Right forelimb (tissue), 1 donor: Measurements from ENCODE around the gene XBP1.
"Not testable (repeated sequence)": the region's sequence is repeated elsewhere in the genome, so short reads cannot be mapped to it uniquely, and the experiment has no call there.

Source experiments
- DNase-seq: peaks from one replicate; pipeline ENCODE4 v3.0.0-alpha.2; 2018

XBP1 gene

GRCh38 chr22:28791841-28792490 is 8.4 kb downstream of the XBP1 start:
- DNase-seq, result no peak

- DNase-seq, result no peak
These were observed 9.2 kb downstream of the XBP1 start for GRCh38 chr22:28791124-28791523.

- DNase-seq, result no peak
These were observed 11.8 kb downstream of the XBP1 start for GRCh38 chr22:28788601-28789000.

- DNase-seq, result no peak
These were observed 16.3 kb downstream of the XBP1 start for GRCh38 chr22:28783786-28784671.

GRCh38 chr22:28780296-28780695 is 20.1 kb downstream of the XBP1 start:
- no peak for DNase-seq

- DNase-seq, result no peak
These were observed 20.5 kb downstream of the XBP1 start for GRCh38 chr22:28779833-28780232.

GRCh38 chr22:28774378-28774777 is 26.0 kb downstream of the XBP1 start:
- no peak for DNase-seq

GRCh38 chr22:28773461-28773867 is 26.9 kb downstream of the XBP1 start:
- no peak for DNase-seq

GRCh38 chr22:28772633-28773460 is 27.5 kb downstream of the XBP1 start, which contains the start of gene CCDC117:
Gene CCDC117, plus strand, starts transcription at chr22:28772695. Its CDS starts 155 bp downstream, at chr22:28772850.
- peak; percentile 97 for DNase-seq

GRCh38 chr22:28771195-28771791 is 29.1 kb downstream of the XBP1 start:
- no peak for DNase-seq

GRCh38 chr22:28769394-28770085 is 30.8 kb downstream of the XBP1 start:
- no peak for DNase-seq

- no peak for DNase-seq
These were observed 31.5 kb downstream of the XBP1 start for GRCh38 chr22:28768701-28769393.

GRCh38 chr22:28766628-28767027 is 33.7 kb downstream of the XBP1 start:
- DNase-seq, result no peak

- DNase-seq, result not testable (repeated sequence)
These were observed 38.4 kb downstream of the XBP1 start for GRCh38 chr22:28762000-28762399.

GRCh38 chr22:28761449-28761755 is 39.0 kb downstream of the XBP1 start:
- no peak for DNase-seq

- no peak for DNase-seq
These were observed 40.4 kb downstream of the XBP1 start for GRCh38 chr22:28759861-28760560.

GRCh38 chr22:28754512-28754911 is 45.9 kb downstream of the XBP1 start:
- DNase-seq, result not testable (repeated sequence)

- no peak for DNase-seq
These were observed 49.9 kb downstream of the XBP1 start for GRCh38 chr22:28750471-28750881.
